NCI-H2196 (cell line): ENCODE data around the gene YPEL2.

Experiments used
- DNase-seq: peaks from one replicate; lab custom pipeline; 2025; ENCODE audit not compliant: unreplicated experiment; lab: John Stamatoyannopoulos, UW

YPEL2 gene

DNA sequence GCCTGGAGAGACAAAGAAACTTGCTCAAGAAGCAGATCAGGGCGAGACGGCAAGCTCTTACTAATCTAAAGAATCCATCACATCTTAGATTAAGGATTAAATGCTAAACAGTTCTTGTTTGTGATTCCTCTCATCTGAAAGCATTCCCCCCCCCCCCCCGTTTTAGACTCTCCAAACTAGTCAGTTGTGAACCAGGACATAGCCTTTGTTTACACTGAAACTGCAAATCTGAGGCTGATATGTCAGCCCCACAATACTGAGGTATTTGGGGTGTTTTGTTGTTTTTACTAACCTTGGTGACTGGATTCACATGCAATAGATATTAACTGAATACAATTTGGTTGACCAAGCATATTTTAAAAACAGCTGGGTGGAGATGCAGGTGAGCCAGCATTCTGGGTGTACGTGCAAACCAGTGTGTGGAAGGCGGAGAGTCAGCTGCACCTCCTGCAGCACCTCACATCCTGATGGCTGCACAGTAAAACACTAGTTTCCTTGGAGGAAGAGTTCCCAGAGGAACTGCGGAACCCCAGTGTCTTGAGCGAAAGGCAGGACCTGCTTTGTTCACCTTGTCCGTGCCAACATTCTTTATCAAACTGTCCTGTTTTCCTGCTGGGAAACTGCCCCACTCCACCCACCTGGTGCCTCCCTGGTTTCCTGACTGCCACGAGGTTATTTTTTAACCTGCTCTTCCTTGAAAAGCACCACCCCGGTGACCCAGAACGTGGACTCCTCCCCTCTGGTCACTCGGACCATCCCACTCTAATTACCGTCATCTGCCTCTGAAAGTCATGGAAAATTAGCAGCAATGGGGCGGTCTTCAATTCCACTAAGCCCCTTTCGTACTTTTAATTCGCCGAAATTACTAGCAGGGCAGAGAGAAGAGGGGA lies 1.2 kb upstream of the YPEL2 start:
- DNase-seq = peak; percentile 18

DNA sequence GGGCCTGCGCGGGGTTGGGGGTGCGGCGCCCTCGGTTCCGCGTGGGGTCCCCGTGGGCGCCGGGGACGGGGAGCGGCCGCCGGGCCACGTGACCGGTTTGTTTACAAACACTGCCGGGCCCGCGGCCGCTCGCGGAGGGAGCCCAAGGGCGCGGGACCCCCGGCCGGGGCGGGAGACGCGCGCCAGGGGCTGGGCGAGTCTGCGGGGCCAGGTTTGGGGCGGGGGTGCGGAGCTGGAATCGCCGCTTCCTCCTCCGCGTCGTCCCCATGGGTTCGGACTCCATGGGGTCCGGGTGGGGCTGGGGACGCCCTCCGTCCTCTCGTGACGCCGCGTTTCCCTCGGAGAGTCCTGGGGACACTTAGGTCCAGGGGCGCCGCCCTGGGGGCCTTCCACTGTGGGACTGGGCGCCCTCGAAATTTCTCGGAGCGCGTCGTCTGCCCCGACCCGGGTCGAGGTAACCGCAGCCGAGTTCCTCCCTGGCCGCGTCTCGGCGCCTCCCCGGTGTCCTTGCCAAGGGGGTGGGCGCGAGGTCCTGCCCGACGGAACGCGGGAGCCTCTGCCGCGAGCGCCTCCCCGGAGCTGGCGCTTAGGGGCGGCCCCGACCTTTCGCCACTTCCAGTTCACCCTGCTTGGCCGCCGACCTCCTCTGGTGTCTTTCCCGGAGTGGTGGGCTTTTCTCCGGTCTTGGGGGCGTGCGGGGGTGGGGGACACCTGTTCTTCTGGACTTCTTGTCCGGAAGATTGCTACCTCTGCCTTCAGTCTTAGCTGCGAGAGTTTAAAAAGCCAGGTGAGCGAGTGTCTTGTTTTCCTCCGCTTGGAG lies 684 bp downstream of the YPEL2 start:
- DNase-seq = no peak

DNA sequence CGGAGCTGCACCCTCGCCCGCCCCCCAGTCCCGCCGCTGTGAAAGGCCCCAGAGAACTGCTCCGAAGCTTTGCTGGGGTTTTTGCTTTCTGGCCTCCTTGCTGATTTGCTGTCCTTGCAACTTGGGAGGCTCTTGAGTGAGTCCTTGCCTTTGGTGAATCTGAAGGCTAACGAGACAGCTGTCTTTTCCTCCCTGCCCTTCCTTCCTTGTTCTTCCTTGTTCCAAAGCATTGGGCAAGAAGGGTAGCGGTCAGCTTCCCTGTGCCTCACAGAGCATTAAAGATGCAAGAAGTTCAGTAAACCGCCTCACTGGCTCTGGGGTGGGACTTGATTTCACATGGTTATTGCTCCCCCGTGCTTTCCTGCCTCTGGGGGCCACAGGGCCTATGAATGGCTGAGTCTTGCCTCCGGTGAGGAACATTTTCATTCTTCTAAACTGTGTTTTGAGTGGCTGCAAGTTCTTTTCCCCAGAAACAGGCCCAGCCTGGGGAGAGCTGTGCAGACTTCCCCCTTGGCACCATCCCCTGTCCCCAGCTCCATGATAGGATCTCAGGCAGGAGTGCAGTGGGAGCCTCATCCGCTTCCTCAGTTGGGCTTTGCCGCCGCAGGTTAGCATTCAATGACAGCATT lies 1.4 kb downstream of the YPEL2 start:
- DNase-seq = no peak

DNA sequence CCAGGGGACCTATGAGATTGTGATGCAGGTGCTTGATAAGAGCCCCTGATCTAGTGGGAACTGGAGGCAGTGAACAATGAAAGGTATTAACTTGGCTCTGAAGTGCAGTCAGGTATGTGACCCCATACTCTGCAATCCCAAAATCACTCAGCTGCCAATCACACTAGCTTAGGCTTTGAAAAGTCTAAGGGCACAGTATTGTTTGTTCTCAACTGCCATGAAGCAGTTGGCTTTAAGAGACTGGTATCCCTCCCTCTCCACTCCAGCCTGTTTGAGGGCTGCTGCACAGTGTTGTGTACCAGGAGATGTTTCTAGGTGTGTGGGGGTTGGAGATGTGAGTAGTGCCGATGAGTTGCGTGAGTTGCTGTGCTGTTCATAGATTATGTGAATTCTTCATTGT lies 2.4 kb downstream of the YPEL2 start:
- no peak for DNase-seq

DNA sequence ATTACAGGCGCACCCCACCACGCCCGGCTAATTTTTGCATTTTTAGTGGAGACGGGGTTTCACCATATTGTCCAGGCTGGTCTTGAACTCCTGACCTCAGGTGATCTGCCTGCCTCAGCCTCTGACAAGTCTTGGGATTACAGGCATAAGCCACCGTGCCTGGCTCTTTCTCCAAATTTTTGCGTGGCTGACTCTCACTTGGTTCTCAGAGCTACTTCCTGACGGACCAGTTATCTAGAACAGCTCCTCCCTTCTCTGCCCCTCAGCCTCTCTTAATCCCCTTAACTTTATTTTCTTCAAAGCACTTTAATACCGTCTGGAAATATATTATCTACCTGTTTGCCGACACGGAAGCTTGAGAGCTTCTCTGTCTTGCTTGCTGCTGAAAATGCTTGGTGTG lies 4.2 kb downstream of the YPEL2 start:
- no peak for DNase-seq

DNA sequence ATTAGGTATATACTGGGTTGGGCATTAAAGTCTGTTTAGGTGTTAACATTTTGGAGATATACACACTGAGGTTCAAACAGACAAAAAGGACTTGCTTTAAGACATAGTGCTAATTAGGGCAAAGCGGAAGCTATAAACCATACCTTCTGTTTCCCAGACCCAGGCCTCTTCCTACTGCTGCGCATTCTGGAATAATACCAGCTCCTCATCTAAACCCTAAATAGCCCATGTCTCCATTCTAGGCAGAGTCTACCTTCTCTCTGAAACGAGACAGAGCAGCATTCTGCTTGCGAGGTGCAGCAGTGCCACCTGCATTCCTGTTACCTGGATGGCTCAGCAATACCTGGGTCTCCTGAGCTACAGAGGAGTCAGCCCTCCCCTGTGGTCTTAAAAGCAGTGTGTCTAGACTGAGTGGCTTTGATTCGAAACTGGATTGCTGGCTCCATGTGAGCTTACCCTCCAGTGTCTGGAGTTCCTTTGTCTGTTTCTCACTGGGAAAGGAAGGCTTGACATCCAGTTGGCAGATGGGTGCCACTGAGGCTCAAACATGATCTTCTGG lies 6.4 kb downstream of the YPEL2 start:
- no peak for DNase-seq

DNA sequence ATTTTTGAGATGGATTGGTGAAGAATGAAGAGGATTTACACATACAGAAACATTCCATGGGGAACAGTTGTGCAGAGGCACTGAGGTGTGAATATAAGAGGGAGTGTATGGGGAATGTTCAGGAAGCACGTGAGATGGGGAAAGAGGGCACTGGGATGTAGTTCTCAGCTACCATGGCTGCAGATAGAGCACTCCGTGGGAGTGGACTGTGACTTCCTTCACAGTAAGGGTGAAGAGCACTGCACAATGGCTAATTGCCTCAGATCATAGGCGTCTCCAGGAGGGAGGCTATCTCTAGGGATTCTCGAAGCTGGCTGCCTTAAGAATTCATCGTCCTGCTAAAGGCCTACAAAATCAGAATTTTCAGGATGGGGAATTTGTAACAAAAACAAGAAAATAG lies 7.0 kb downstream of the YPEL2 start:
- DNase-seq = no peak

DNA sequence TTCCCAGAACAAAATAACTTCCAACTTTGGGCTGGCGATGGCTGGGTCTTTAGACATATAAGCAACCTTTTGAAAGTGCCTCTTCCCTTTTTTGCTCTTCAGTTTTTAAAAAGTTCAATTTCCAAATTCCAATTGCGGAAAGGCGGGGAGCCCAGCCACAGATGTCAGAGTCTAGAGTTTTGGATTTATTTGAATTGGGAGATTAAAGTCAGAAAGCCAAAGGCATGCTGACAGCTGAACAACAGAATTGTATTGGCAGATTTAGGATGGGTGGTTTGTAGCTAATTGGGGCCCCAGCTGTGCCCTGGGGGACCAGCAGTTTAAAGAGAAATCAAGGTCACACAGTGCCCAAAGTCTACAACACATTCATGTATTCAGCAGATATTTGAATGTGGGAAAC lies 10.5 kb downstream of the YPEL2 start:
- DNase-seq = no peak

DNA sequence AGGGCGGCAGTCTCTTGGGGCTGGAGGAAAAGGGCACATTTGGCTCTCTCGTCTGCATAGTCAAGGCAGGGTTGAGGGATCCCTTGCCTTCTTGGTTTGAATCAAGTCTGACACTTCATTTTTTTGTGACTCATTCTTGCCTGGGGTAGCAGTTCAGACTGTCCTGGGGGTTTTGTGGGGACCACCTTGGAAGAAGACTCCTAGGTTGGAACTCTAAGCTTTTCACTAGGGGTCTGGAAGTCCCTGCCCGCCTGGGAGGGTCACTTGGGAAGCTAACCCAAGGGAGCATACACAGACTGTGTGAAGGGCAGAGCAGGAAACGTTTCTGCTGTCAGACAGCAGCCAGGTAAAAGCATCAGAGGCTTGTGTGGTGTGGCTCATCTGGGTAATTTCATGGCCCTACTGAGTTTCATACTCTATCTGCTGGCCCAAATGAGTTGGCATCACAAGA lies 11.3 kb downstream of the YPEL2 start:
- DNase-seq = no peak

DNA sequence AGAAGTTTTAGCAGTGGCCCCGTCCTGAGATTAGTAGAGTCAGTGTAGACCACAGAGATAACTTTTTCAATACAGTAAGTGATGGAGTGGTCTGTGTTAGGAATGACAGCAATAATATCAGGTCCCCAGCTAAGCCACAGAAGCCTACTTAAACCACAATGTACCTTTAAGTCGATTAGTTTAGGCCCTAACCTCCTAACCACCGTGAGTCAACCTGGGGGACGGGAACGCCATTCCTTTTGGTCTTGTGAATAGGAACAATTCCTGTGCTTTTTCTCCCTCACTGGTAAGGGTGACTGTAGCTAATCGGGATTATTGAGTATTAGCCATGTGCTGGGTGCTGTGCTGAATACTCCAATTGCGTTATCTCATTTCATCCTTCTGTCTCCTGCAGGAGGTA lies 14.0 kb downstream of the YPEL2 start:
- DNase-seq = no peak

DNA sequence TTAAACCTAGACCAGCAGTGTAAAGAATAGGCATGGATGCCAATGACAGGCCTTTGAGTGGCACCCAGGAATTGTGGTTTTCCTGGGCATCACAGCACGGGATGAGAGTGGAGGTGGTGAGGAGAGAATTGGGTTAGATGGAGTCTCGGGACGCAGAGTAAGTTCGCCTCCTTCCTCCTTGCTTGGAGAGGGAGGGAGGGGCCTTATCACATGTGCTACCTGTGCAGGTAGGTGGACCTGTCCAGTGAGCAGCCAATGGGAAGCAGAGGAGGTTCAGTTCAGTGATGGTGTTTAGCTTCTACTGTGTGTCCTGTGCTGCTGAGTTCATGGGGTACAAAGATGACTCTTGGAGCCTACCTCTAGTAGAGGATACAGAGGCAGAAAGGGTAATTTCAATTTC lies 14.9 kb downstream of the YPEL2 start:
- no peak for DNase-seq

DNA sequence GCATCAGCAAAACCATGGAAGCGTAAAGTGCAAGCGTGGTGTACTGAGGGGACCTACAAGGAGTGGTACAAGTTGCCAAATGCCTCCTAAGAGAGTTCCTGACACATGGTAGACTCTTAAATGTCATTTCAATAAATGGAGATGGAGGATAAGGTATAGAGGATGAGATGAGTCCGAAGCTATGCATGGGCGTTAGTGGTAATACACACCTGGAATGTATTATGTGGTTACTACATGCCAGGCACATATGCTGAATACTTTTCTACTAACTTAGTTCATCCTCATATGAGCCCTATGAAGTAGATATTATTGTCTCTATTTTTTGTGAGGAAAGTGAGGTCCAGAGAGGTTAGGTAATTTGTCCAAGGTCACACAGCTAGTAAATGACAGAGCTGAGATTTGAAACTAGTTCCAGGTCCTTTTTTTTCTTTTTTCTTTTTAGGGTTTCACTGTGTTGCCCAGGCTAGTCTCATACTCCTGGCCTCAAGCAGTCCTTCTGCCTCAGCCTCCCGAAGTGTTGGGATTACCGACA lies 15.5 kb downstream of the YPEL2 start:
- DNase-seq = no peak

DNA sequence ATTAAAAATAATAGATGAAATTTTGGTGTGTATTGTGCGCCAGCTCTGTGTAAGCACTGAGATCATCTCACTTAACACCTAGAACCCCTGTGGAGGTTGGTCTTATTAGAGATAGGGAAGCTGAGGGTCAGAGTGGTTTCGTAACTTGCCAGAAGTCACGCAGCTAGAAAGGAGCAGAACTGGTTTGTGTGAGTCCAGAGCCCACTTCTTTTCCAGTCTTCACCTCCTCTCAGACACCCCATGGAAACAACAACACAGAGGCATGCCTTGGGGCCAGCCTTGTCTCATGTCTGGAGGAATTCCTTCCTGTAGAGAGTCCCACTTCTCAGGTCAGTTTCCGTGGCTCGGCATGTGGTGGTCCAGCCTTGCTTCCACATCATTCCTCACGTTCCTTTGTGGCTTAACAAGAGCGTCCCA lies 16.5 kb downstream of the YPEL2 start:
- no peak for DNase-seq

DNA sequence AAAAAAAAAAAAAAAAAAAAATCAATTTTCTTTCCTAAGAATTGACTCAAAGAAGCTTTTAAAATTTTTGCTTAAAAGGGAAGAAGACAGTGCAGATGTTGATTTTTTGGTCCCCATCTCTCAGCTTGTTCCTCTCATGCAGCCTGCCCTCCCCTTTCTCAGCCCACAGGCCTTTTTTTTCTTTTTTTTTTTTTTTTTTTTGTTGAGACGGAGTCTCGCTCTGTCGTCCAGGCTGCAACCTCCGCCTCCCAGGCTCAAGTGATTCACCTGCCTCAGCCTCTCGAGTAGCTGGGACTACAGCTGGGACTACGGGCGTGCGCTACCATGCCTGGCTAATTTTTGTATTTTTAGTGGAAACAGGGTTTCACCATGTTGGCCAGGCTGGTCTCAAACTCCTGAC lies 17.7 kb downstream of the YPEL2 start:
- no peak for DNase-seq

DNA sequence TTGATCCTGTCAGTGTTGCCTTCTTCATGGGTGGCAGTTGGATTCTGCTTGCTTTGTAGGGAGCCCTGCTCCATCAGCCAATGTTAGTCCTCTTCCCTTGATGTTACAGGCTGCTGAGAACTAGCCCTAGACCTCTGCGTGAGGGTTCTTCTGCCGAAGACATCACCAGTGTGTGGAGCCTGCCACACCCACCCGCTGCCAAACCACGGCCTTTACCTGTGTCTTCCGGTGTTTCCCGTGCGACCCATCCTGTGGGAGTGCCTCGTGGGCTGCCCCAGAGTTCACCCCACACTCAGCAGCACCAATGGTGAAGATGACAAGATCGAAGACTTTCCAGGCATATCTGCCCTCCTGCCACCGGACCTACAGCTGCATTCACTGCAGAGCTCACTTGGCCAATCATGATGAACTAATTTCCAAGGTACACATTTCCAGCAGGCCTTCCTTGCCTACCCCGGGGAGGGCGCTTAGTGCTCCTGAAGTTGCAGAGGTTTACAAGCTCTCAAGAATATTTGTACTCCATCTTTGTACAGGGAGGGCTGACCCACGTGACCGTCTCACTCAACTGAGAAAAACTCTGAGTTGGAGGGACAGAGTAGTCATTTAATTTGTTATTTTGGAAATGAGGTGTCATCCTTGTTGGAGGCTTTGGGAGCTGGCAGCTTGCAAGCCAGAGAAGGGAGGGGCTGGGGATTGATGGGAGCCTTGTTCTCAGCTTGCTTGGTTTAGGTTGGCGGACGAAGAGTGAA lies 21.8 kb downstream of the YPEL2 start:
- DNase-seq = no peak

DNA sequence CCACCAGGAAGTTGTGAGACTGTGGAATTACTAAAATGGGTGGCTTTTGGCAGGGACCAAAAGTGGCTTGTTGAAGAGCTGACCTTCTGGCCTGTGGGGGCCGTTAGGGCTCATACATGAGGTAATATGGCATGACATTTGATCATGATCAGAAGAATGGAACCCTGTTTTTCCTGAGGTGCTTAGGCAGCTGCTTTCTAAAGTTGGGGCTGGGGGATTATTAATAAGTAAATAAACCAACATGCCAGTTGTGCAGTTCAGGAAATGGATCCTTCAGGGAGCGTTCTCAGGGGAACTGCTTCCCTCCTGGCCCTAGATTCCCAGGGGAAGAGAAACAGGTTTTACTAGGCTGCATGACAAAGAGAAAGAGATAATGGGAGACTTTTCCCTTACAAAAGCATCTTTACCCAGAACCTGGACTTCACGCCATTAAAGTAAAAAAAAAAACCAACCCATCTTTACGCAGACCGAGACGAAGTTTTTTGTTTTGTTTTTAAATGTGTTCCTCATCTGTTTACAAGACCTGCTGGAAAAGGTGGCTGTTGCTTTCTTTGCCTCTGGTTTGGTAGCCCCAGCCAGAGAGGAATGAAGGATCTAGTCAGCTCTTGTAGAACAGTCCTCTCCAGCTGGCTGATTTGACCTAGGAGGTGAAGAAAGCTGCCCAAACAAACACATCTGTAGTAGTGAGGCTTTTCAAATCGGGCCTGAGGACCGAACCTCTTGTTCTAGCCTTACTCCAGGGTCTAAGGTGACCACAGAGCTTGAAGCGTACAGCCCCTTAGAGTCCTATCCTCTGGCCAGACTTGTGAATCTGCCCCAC lies 22.7 kb downstream of the YPEL2 start:
- DNase-seq = no peak

DNA sequence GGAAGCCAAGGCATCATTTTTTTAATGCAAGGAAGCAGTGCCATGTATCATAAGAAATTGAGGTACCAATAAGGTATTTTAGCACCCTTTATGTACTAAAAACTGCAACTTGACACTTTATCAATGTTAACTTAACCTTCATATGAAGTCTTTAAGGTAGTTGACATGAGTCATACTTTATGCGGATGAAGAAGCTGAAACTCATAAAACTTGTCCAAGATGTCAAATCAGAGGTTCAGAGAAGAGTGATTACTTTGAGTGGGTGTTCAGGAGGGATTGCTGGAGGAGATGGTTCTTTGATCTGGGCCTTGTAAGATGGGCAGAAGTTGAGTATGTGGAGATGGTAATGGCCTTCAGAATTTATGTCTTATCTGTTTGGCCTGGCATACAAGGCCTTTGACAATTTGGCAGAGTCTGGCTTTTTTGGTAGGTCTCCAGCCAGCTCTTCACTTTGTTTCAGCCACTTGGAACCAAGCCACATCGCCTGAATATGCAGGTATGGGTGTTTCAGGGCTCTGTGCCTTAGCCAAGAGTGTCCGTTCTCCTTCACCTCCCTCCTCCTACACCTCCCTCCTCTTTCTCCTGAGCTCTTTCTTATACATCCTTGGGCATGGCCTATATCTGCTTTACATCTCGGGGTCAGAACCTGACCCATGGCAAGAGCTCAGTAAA lies 23.7 kb downstream of the YPEL2 start:
- DNase-seq = peak; percentile 31

DNA sequence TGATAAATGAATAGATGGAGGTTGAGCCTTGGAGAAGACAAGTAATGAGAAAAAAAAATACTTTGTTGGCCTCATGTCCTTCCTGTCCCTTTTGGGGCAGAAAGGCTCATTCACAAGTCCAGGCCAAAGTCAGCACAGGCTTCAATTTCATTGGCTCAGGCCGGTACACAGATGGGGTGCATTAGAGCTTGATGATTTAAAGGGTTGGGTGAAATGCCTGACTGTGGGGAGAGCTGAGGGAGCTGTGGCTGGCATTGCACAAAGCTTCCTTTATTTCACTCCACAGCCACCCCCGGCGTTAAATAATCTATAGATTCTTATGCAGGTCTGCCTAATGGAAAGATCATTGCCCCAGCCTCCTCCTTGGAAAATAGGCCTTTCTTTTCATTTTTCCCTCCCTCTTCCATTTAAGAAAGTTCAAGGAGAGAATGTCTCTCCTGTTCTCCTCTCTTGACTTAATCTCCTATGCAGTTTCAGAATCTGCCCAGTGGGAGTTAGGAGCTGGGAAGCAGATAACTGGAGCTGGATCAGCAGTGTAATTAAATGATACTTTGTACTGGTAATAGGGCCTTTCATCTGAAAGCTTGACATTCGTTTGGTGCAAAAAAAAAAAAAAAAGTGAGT lies 24.4 kb downstream of the YPEL2 start:
- DNase-seq = no peak
